ENCODE results near the gene AGAP1.

Gene AGAP1

GRCh38 chr2:235493775-235494715, at the start of gene AGAP1:
TSS of gene AGAP1 (plus strand) at chr2:235494043.
- DNase-seq, result no peak

DNA sequence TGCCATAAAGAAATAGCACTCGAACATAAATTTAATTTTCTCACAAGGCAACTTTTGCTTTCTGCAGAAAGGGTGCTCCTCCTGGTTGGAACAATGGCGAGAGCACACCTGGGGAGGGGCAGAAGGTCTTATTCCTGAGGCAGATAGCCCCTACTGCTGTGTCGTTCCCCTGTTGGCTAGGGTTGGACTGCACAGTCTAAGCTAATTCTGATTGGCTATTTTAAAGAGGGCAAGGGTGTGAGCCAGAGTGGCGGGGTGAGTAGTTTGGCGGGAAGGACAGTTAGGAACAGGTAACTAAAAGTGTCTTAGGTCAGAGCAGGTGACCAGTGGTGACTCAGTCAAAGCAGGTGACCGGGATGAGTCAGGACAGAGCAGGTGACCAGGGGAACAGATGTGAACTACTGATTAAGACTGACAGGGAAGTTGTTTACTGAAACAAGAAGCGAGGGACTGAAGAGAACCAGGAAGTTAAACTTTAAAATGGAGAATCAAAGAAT, 49.7 kb upstream of the AGAP1 start:
- DNase-seq, result no peak

- no peak for DNase-seq
These were observed 48.7 kb upstream of the AGAP1 start for GRCh38 chr2:235445116-235445515.

DNA sequence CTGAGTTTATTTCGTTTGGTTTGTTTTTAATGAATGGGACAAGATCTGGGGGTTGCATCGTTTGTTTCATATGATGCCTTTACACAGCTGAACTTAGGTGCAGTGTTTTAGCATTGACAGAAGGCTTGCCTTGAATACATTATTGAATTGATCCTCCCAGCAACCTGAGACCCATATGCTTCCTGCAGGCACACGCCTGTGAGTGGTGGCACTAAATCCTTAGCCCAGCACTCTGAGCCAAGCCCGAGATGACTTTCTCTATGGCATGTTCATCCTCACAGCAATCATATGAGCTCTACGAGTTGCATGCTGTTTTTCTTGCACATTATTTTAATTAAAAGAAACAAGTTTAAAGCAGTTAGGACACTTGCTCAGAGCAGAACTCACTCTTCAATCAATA, 47.8 kb upstream of the AGAP1 start:
- no peak for DNase-seq

DNA sequence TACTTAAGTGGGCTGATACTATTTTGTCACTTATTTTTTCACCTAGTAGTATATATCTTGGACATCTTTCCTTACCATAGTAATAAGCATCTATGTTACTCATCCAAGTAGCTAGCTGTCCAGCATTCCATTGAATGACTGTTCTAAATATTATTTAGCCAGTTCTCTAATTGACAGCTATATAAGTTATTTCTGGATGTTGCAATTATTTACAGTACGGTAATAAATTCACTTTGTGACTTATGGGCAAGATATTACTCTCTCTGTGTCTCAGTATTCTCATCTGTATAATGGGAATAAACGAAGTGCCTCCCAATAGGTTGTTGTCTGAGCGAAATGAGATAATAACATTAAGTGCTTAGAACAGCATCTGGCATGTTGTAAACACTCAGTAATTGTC, 46.6 kb upstream of the AGAP1 start:
- no peak for DNase-seq

- no peak for DNase-seq
These were observed 44.3 kb upstream of the AGAP1 start for GRCh38 chr2:235449568-235449967.

GRCh38 chr2:235453605-235454151, 40.2 kb upstream of the AGAP1 start:
- no peak for DNase-seq

DNA sequence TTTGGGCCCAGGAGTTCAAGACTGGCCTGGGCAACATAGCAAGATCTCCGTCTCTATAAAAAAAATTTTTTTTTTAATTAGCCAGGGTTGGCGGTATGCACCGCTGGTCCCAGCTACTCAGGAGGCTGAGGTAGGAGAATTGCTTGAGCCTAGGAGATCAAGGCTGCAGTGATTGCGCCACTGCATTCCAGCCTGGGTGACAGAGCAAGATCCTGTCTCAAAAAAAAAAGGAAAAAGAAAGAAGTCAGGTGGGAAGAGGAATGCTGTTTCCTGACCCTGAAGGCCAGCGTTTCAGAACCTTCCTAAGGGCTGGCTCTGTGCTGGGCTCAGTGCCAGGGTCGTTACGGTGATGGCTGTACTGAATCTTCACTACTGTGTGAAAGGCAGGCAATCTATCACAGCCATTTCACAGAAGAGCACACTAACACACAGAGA, 35.0 kb upstream of the AGAP1 start:
- DNase-seq, result no peak

GRCh38 chr2:235460548-235461047, 33.2 kb upstream of the AGAP1 start:
- DNase-seq, result no peak

- DNase-seq, result no peak
These were observed 32.0 kb upstream of the AGAP1 start for GRCh38 chr2:235461763-235462414.

DNA sequence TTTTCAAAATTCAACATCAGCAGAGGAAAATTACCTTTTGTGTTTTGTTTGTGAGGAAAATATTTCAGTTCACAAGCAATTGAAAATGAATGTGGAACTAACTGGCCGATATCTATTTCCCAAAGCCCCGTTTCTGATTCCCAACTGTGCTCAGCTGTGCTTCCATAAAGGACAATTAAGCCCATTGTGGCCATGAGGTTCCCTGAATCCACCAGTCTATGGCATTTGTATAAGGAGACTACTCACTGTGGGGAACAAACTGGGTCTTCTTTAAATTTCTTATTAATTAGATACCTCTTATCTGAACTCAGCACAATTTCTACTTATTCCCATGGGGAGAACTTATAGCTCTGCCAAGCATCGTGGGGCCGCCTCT, 31.4 kb upstream of the AGAP1 start:
- no peak for DNase-seq

DNA sequence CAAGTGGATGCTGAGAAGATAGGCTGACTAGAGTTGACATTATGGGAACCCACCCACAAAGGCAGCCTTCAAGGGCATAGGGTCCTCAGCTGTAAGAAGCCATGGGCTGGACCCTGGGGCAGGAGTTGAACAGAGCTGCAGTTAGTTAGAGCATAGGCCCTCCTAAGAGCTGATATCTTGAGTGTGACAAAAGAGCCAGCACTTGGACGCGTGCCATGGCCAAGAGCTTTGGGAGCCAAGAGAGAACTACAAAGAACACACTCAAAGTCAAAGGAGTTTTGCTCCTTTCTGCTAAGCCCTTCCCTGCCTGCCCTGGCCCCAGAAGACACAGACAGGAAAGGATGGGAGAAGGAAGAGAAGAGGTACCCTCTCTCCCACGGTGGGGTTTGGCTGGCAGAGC, 29.9 kb upstream of the AGAP1 start:
- no peak for DNase-seq

DNA sequence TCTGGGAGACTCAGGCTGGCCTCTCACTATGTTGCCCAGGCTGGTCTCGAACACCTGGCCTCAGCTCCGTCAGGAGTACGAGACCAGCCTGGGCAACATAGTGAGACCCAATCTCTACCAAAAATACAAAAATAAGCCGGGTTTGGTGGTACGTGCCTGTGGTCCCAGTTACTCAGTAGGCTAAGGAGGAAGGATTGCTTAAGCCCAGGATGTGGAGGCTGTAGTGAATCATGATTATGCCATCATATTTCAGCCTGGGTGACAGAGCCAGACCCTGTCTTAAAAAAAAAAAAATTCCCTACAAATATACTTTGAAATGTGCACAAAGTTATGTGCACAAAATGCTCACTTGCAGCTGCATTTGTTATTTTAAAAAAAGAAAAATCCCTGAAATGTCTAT, 26.3 kb upstream of the AGAP1 start:
- no peak for DNase-seq

DNA sequence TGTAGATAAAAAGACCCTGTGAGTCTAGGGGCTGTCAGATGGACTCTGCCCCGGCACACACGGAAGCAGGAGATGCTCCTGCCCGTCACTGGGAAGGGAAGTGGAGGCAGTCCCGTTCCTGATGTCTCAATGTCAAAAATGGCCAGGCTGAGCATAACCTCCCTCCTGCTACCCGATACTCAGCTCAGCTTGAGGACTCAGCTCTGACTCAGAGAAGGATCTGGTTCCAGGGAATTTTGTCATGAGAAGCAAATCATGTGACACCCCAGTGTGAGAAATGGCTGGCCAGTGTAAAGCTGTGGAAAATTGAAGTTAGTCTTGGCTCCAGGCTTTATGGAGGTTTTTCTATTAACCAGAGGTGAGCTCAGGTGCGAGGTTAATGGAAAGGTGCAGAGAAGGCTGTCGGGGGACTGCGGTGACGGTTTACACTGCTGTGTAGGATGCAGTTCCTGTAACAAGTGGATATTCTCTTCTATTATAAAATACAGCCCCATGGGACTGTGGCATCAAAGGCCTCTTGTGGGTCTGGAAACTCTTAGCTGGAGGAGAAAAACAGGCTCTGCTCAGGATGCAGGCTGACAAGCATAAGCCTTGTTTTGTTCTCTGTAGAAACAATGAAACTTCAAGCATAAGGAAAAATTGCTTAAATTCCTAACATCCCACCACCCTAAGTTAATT, 24.7 kb upstream of the AGAP1 start:
- no peak for DNase-seq

DNA sequence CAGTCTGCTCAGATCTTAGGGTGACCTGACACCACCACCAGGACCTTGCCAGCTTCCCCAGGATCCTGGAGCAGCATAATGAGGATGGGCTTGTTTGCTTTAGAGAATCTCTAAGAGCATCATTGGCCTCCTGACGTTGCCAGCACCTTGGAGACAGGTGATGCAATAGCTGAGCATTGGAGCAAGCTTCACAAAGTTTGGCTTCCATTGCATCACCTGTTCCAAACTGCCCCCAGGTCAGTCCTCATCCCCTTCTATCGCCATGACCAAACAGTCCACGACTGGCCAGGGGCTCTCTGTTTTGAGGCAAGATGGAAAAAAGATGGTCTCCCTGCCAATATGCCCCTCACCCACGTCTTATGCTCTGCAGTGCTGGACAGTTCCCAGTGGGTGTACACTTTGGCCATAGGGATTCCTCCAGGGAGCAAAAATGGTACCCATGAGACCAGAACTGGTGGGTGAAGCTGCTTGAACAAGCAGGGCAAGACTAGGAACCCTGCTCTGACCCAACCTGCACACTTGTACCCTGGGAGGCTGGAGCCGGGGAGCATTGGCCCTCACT, 22.6 kb upstream of the AGAP1 start:
- no peak for DNase-seq

GRCh38 chr2:235472443-235472842, 21.4 kb upstream of the AGAP1 start:
- no peak for DNase-seq

GRCh38 chr2:235478609-235479008, 15.2 kb upstream of the AGAP1 start:
- no peak for DNase-seq

GRCh38 chr2:235479604-235480003, 14.2 kb upstream of the AGAP1 start:
- no peak for DNase-seq

- DNase-seq, result no peak
These were observed 13.2 kb upstream of the AGAP1 start for GRCh38 chr2:235480614-235481013.

DNA sequence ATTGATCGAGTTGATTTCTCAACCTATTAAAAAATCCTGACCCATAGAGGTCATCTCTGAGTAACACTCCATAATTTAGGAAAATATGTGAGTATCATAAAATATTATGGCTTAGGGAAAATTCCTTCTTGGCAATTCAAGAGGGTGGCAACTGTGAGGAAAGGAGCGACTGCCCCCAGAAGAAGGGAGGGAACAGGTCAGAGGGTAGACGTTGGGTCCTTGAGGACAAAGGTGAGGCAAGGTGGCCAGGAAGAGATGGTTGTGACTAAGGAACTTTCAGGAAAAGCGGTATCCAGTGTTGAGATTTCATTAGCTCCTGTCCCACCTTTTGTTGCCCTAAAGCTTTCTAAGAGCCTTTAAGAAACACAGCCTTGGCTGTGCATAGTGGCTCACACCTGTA, 10.5 kb upstream of the AGAP1 start:
- DNase-seq, result no peak

- DNase-seq, result no peak
These were observed 8.5 kb upstream of the AGAP1 start for GRCh38 chr2:235485362-235485761.

GRCh38 chr2:235486729-235487128, 7.1 kb upstream of the AGAP1 start:
- no peak for DNase-seq

DNA sequence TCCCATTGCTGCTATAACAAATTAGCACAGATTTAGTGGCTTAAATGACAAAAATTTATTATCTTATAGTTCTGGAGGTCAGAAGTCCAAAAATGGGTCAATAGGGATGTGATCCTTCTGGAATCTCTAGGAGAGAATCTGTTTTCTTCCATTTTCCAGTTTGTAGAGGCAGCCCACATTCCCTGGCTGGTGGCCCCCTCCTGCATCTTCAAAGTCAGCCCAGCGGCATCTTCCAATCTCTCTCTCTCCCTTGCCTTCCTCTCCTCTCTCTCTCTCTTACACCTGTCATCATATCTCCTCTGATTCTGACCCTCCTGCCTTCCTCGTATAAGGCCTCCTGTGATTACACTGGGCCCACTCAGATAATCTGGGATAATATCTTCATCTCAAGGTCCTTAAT, 3.9 kb upstream of the AGAP1 start:
- DNase-seq, result no peak

Data from NCI-H1417 treated with DMSO at 0.1 percent for 48 hours (cell line).